GM12892 (cell line): Measurements from ENCODE around the gene NEDD4L.

Experiments
- POLR2A ChIP-seq: IDR thresholded peaks from 2 replicates; pipeline ENCODE4 v1.6.1; 2011; ENCODE audit warnings: low read depth, low read length, control low read depth
- POLR2AphosphoS5 ChIP-seq: IDR thresholded peaks from 2 replicates; pipeline ENCODE4 v1.6.1; 2011; ENCODE audit warnings: low read depth, low read length, control low read depth

- TF ChIP-seq POLR2AphosphoS5 (no peak), POLR2A (no peak)
Measured at GRCh38 chr18:58028109-58028784, 15.8 kb upstream of the NEDD4L start.
